NCI-H1105 treated with DMSO at 0.1 percent for 48 hours (cell line): ENCODE data around the gene VCL.

Experiments
- DNase-seq: peaks from one replicate; lab custom pipeline; 2025; lab: John Stamatoyannopoulos, UW

VCL gene

DNA sequence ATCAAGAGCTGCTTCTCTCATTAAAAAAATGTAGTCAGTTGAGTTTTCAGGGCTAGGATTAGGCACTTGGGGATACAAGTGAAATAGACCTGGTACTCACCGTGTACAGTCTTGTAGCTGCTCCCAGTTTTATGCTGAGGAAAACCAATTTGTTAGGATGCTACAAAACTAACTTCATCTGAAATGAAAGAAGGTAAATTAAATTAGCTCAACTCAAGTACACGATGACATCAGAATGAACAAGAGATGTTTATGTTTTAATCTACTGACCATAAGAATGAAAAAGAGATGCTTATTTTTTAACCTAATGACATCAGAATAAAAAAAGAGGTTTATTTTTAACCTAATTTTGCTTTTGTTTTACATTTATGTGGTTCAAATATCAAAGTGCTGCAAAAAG is 79.0 kb downstream of the VCL start:
- no peak for DNase-seq

DNA sequence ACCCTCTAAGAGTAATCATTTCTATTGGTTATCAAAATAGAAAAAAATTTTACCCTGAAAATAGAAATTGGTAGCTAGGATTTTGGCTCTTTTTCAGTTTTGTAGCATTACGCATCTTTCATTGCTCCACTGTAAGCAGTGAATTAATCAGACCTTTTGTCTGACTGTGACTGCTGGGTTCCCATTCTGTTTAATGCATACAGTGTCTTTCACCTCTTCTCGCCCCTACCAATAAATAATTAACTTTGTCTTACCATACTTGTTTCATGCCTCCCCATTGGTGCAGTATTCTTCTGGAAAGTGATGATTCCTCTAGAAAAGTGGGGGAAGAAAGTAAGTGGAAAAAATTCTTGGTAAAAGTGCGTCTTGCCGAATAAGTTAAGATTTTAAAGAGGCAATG is 79.5 kb downstream of the VCL start:
- no peak for DNase-seq

DNA sequence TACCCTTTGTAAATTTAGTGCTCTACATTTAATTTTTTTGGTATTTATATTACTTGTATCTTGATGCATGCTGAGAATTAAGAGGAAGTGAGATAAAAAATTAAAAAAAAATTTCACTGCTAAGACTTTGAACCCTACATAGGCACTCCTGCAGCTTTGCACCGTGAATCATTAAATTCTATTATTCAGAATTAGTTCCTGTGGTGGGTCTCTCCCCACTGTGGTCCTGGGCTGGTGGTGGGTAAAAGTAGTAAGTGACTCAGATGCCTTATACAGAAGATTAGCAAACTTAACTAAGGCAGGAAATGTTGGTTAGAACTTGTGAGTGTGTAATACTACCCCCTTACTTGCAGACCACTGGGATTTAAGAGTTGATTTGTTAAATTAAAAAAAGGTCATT is 80.1 kb downstream of the VCL start:
- no peak for DNase-seq

DNA sequence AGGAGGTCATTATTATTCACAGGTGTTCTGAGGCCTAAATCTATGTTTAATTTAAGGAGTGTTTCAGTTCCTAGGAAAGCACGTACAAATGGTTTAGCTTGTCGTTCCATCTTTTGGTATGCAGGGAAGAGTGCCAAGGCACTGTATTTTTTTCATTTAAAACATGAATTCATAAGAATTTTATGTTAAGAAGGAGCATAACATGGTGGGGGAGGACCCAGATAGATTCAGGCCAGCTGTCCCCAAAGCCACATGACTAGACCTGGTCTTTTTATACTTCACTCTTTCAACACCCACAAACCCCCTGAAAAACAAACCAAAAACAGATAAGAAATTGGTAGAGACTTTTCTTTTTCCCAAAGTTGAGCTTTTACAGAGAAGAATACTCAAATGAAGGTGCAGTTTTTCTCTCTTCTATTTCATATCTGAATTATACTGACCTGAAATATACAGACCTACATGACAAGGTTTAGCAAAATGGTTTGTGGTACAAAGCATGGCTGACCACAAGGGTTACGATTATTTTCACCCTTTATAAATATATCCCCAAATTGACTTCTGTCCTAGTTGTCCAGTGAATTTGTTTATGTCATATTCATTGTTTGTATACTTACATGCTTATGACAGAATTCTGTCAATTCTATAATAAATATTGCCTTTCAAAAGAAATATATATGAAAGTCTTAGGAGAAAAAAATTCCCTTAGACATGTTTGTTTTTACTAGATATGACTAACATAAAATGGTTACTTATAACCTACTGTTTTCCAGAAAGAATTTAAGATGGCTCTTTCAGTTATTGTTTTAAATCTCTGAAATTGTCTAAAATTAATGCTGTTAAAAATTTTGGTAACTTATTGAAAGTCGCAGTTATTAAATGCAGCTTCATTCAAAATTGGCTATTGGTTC is 81.4 kb downstream of the VCL start:
- no peak for DNase-seq

DNA sequence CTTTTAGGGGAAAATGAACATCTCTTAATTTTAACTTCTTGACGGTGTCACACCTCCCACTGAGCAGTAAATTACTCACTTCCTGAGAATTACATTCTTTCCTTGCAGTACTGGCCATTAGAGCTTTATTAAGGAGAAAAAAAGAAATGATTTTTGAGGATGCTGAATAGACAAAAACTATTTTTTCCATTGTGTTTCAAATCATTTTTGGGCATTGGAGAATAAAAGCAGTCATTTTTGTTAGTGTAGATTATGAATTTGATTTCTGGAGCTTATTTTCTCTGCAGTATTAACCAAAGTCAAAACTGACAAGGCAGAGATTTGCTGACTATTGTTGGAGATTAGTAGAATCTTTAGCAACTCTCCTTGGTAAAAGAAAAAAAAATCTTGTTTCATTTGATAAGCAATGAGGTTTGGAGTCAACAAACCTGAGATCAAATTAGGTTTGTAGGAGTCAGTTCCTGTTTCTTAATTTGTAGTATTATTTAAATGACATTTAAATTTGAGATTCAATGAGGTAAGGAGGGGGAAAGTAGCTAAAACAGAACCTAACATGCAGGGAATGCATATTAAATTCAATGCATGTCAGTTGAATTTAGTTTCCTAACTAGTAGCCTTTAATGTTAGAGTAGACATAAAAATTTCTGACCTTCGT is 82.1 kb downstream of the VCL start:
- DNase-seq = no peak

DNA sequence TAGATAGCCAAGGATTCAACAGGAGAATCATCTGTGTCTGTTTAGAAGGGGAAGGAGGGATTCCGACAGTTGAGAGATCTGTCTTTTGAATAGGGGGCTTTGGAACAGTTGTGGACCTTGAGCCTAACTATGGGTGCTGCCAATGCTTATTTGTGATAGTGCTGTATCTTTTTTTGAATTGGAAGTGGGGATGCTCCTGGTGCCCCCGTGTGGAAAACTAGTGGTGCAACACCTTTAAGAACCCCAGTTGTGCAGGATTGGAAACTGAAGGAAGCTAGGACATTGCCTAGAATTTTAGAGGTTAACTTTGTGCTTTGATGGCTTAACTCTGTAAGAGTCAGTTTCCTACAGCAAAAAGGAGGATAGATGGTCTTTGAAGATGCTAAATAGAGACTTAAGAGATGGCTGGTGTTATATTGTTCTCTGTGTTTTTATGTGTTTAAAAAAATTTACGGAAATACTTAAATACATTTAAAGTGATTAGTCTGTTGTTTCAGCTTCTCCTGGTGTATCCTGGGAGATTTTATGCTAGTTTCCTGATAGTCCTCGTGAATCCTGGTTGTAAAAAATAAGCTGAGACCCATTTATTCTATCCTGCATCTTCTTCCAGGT is 83.4 kb downstream of the VCL start:
- DNase-seq = peak; percentile 42

DNA sequence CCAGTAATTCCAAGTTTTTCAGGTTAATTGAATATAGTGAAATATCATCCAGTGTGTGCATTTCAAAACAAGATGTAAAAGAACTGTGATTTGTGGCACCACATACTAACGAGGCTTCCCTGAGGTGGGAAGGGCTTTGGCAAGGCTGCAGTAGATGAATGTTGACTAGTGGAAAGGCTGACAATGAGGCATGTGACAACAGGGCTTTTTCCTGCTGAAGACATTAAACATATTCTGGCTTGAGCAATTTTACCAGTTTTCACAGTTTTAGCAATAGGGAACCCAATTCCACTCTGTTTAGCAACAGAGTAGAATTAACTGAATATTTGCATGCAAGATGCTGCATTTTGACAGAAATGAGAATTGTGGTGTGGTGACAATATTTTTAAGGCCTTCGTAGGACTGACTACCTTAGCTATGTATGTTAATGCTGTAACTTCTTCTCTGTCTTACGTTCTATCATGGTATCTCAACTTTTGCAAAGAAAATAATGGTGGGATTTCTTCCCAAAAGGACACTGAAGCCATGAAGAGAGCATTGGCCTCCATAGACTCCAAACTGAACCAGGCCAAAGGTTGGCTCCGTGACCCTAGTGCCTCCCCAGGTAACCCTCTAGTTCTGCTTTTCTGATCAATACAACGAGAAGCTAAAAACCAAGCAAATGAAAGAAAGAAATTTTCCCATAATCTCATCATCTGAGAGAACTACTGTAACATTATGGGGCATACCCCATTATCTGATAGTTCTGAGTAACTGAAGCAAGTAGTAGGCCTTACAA is 84.2 kb downstream of the VCL start:
- no peak for DNase-seq

DNA sequence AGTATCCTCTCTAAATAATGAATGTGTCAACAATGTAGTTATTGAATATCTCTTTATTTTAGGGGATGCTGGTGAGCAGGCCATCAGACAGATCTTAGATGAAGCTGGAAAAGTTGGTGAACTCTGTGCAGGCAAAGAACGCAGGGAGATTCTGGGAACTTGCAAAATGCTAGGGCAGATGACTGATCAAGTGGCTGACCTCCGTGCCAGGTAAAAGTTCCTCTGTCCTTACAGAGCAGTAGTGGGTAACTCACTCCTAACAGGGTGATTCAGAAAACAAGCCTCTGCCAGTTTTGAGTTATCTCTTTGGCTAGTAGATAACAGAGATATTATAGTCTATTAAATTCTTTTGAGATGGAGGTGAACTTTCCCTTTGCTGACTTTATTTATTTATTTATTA is 85.4 kb downstream of the VCL start:
- DNase-seq = no peak

DNA sequence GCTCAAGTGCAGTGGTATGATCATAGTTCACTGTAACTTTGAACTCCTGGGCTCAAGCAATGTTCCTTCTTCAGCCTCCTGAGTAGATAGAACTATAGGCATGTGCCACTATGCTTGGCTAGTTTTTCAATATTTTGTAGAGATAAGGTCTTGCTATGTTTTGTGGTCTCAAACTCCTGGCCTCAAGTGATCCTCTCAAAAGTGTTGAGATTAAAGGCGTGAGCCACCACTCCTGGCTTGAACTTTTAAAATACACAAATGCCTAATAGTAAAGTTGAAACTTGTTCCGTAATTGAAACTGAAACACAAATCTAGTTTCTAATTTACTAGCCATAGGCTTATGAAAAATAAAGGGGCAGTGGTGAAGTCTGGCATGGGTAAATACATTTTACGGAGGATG is 87.0 kb downstream of the VCL start:
- no peak for DNase-seq

DNA sequence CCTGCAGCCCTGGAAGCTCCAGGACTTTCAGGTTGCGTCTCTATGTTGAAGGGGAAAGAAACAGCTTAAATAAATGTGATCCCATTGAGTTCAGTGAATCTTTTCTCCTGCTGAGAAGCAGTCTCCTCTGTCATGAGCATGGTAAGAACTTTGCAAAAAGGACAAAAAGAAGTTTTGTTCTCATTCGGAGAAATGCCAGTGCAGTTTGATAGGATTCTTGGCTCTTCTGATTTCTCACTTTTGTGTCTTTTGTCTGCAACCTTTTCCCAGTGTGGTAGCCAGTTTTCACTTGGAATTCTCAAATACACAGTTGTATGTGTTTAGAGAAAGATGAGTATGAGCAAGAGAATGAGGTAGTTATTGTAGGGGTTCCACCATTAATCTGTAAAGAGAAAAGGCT is 88.4 kb downstream of the VCL start:
- DNase-seq = no peak

DNA sequence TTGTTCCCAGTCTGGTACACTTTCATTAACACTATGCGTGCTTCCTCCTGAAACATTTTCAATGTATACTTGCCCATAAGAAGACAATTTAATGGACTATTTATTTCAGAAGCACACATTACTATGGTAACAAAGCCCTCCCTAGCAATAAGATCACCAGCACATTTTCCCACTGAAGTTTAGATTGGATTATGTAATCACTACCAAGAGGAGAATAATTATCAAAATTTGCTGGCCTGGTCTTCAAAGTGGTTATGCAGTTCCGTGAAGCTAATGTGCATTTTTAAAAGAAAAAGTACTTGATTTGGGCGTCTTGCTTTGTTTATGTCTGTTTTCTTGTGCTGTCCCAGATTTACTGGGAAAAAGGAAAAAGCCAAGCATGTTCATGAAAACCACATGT is 90.8 kb downstream of the VCL start:
- no peak for DNase-seq

DNA sequence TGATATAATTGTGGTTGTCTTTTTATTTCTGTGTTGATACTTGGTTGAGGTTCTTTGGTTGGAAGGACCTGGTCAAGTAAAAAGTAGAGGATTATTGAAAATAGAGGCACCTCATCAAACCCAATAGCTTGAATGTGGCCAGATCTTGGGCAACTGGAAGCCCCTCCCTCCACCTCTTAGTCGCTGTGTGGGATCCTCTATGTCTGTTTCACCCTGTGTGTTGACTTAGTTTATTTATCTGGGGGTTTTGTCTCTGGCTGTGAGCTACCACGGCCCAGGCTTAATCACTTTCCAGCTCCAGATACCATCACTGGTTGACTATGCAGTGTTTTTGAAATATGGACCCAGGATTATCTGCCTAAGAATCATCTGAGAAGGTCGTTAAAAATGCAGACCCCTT is 94.5 kb downstream of the VCL start:
- DNase-seq = no peak

DNA sequence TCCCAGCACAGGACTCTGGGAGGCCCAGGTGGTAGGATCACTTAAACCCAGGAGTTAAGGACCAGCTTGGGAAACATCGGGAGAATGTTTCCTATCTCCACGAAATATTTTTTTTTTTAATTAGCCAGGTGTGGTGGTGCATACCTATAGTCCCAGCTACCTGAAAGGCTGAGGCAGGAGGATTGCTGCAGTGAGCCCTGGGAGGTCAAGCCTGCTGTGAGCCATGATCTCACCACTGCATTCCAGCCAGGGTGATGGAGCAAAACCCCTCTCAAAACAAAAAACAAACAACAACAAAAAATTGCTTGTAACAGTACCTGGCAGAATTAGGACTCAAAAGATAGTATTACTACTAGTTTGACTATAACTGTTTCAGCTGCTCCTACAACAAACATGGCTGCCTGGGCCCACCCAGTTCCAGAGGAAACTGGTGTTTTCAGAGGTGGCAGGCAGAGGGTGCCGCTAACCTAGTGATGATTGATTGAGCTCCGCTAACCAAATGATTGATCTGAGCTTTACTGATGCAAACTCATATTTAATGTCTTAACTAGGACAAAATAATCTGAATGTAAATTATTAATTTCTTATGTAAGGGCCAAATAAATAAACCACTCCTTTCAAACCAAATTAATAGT is 95.7 kb downstream of the VCL start:
- DNase-seq = no peak

DNA sequence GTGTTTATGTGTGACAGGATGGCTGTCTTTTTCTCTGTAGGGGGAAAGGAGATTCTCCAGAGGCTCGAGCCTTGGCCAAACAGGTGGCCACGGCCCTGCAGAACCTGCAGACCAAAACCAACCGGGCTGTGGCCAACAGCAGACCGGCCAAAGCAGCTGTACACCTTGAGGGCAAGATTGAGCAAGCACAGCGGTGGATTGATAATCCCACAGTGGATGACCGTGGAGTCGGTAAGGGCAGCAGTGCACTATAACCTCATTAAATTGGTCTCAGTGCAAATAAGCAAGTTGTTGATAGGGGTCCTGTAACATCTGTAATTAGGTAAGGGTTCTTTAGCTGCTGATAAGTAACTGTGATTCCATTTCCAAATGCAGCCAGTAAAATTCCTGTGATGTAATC is 96.3 kb downstream of the VCL start:
- no peak for DNase-seq

DNA sequence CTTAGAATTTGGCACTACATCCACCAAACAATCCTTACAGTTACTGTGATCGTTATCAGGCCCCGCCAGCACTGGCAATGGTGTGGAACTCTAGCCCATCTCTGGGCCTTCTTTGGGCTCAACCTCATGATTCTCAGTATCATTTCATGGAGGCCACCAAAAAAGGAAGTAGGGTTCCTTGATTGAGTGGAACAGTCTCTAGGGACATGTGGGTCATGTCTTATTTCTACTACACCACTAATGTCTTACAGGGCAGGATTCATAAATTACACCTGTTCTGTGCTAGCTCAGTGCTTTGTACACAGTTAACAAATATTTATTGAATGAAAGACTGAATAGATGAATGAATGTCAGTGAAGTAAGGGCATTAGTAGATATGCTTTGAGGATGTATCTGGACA is 98.9 kb downstream of the VCL start:
- DNase-seq = no peak

DNA sequence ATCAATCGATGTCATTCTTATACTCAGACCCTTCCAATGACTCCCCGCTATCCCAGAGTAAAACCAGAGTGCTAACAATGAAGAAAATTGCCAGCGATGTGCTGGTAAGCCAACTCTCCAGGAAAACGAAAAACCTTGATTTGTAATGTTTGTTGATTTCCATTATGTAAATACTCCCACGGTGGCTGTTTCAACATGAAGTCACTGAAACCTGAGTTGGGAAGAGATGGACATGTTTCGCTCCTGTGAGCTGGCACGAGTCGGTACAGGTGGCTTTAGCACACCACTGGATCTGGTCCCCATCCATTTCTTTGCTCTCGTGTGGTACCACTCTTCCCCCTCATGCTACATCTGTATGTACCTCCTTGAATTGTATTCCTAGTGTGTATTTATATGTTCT is 99.9 kb downstream of the VCL start:
- DNase-seq = no peak

DNA sequence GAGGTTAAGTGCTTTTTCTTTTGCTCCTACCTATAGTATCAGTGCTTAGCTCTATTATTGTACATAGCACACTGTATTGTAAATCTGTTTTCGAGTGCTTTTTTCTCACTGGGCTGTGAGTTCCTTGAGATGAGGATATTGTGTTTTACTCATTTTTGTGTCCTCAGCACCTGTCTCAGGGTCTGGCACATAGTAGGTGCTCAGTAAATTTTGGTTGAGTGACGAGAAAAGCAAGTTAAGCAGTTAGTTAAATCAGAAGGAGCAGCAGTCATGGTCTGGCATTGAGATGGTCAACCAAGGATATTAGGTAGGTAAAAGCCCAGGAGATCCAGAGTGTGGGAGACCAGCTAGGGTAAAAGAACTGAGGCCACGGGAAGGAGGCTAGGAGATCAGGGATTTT is 101.5 kb downstream of the VCL start:
- DNase-seq = no peak

DNA sequence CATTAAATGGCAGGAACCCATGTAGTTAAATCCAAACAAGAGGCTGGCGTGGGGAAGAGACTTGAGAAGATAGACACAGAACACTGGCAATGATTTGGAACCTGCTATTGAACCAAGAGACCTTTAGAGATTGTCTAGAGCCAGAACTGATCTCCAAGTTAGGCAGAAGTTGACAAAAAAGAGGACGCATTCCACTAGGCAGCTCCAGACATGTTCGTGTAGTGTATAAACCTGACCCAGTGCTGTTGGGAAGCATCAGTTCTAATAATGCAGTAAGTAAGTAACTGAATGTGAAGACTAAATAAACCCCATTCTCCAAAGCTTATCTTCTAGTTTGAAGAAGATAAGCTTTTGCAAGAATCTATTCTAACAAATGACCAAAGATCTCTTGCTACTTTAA is 101.9 kb downstream of the VCL start:
- DNase-seq = no peak

DNA sequence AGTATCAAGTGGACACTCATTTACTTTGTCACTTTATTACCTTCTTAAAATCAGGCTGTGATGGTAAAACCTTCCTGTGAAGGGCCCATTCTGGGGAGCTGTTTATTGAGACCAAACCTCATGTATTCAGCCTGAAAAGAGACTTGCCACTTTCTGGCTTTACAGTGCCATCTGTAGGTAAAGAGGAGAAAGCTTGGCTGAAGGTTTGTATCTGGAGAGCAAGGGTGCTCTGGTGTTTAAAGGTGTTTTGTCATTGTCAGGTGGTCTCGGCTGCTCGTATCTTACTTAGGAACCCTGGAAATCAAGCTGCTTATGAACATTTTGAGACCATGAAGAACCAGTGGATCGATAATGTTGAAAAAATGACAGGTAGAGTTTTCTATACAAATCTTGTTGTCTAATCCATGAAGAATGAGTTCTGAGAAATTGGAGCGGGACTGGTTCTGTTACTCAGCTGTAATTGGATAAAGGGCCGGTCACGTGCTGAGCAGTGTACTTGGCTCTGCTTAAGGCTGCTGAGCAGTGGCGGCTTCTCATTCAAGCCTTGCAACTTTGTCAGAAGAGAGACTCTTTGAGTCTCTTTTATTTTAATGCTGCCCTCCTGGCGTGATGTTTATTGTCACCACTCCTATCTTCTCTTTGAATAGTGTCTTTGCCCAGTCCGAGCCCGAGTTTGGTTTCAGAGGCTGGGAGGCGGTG is 105.8 kb downstream of the VCL start:
- DNase-seq = no peak

DNA sequence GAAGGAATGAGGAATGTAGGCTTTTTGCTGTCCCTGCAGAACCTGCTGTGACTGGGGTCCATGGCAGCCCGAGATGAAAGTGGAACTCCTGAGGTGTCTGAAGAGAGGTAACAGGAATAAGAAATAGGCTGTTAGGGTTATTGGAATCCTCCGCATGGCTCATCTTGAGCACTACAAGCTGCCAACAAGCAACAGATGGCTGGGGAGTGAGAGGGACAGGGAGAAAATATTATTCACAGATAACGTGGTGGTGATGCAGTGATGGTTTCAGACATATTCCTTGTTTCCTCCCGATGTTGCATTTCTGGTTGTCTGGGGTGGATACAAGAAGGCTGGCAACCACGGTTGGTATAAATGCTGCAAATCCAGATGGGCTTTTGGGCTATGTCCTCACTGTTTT is 106.6 kb downstream of the VCL start:
- no peak for DNase-seq

DNA sequence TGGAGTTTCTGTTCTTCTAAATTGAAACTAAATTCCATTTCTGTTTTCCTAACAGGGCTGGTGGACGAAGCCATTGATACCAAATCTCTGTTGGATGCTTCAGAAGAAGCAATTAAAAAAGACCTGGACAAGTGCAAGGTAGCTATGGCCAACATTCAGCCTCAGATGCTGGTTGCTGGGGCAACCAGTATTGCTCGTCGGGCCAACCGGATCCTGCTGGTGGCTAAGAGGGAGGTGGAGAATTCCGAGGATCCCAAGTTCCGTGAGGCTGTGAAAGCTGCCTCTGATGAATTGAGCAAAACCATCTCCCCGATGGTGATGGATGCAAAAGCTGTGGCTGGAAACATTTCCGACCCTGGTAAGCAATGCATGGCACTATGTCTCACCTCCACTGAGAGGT is 107.1 kb downstream of the VCL start:
- DNase-seq = no peak
